Endothelial cell (in vitro differentiated cells): ENCODE results near the gene FGF12. TPM values are rescaled to one million over a fixed set of nuclear protein-coding genes. Genes with fewer than 3 reads are reported as not detected.

Experiments used
- DNase-seq: peaks from one replicate; pipeline ENCODE4 v3.0.0; 2021; ENCODE audit warnings: low spot score
- H3K27ac Mint-ChIP-seq: one replicate; pipeline ENCODE4 v1.8.0; 2021; ENCODE audit warnings: mixed read lengths, inconsistent platforms; ENCODE audit not compliant: unreplicated experiment
- H3K27me3 Mint-ChIP-seq: one replicate; pipeline ENCODE4 v1.8.0; 2021; ENCODE audit warnings: mild to moderate bottlenecking, moderate library complexity, mixed read lengths, inconsistent platforms; ENCODE audit not compliant: unreplicated experiment
- H3K36me3 Mint-ChIP-seq: one replicate; pipeline ENCODE4 v1.8.0; 2021; ENCODE audit warnings: mild to moderate bottlenecking, low read depth, mixed read lengths, inconsistent platforms; ENCODE audit not compliant: unreplicated experiment
- H3K4me1 Mint-ChIP-seq: one replicate; pipeline ENCODE4 v1.8.0; 2021; ENCODE audit warnings: mild to moderate bottlenecking, mixed read lengths, inconsistent platforms; ENCODE audit not compliant: unreplicated experiment
- H3K4me3 Mint-ChIP-seq: one replicate; pipeline ENCODE4 v1.8.0; 2021; ENCODE audit warnings: mild to moderate bottlenecking, mixed read lengths, inconsistent platforms; ENCODE audit not compliant: unreplicated experiment
- H3K9me3 Mint-ChIP-seq: one replicate; pipeline ENCODE4 v1.8.0; 2021; ENCODE audit warnings: mixed read lengths, inconsistent platforms; ENCODE audit not compliant: unreplicated experiment
- CTCF ChIP-seq: fragments of 200-600 bp; sonication (generic); IDR thresholded peaks from one replicate; pipeline ENCODE4 v1.5.0; 2021; ENCODE audit warnings: antibody characterized with exemption; ENCODE audit not compliant: unreplicated experiment
- total RNA-seq: library from RNA; stranded (reverse); fragmentation: NEBNext Ultra II Directional; extraction: Animal tissue kit (Norgen Biotek cat#: 25700); gene quantifications from one replicate; pipeline ENCODE4 v1.2.1, GENCODE V29; 2021; ENCODE audit not compliant: unreplicated experiment

Gene FGF12
- total RNA-seq, 1 donor from 2014 or later, result 19.1 TPM

GRCh38 chr3:192237992-192238608, 489.2 kb downstream of the FGF12 start:
- no peaks in the 10 kb centered on the region for H3K4me1 Mint-ChIP-seq
- H3K27me3 Mint-ChIP-seq, result no peaks in the 10 kb centered on the region
- H3K27ac Mint-ChIP-seq, result no peak overlapping the region
- H3K36me3 Mint-ChIP-seq, result no peaks in the 10 kb centered on the region
- no peak overlapping the region for H3K4me3 Mint-ChIP-seq
- TF ChIP-seq CTCF, result no peak
- no peaks in the 10 kb centered on the region for H3K9me3 Mint-ChIP-seq
- DNase-seq, result peak; percentile 11

GRCh38 chr3:192229866-192230265, 497.5 kb downstream of the FGF12 start:
- Mint-ChIP-seq H3K27ac (no peak overlapping the region), H3K4me3 (no peak overlapping the region), H3K9me3 (no peaks in the 10 kb centered on the region), H3K27me3 (no peaks in the 10 kb centered on the region), H3K4me1 (peaks cover 3% of the 10 kb centered on the region), H3K36me3 (no peaks in the 10 kb centered on the region)
- no peak for TF ChIP-seq CTCF
- no peak for DNase-seq

- H3K27me3 Mint-ChIP-seq, result no peaks in the 10 kb centered on the region
- no peaks in the 10 kb centered on the region for H3K9me3 Mint-ChIP-seq
- H3K4me3 Mint-ChIP-seq, result no peak overlapping the region
- DNase-seq, result no peak
- TF ChIP-seq CTCF, result no peak
- H3K27ac Mint-ChIP-seq, result no peak overlapping the region
- H3K4me1 Mint-ChIP-seq, result peaks cover 3% of the 10 kb centered on the region
- H3K36me3 Mint-ChIP-seq, result no peaks in the 10 kb centered on the region
Measured at GRCh38 chr3:192224634-192225155, 502.6 kb downstream of the FGF12 start.

- Mint-ChIP-seq H3K27ac (no peak overlapping the region), H3K27me3 (no peaks in the 10 kb centered on the region), H3K9me3 (no peaks in the 10 kb centered on the region), H3K4me1 (peaks cover 3% of the 10 kb centered on the region), H3K36me3 (no peaks in the 10 kb centered on the region), H3K4me3 (no peak overlapping the region)
- TF ChIP-seq CTCF, result no peak
- DNase-seq, result no peak
Measured at GRCh38 chr3:192223815-192224214, 503.5 kb downstream of the FGF12 start.

GRCh38 chr3:192220915-192221314, 506.4 kb downstream of the FGF12 start:
- Mint-ChIP-seq H3K36me3 (no peaks in the 10 kb centered on the region), H3K4me3 (no peak overlapping the region), H3K27me3 (no peaks in the 10 kb centered on the region), H3K27ac (no peak overlapping the region), H3K4me1 (peaks cover 6% of the 10 kb centered on the region), H3K9me3 (no peaks in the 10 kb centered on the region)
- DNase-seq, result no peak
- no peak for TF ChIP-seq CTCF
